H7 (cell line): ENCODE data around the gene PDGFC. TPM values are rescaled to one million over a fixed set of nuclear protein-coding genes. Genes with fewer than 3 reads are reported as not detected.
"Not testable (repeated sequence)": the region's sequence is repeated elsewhere in the genome, so short reads cannot be mapped to it uniquely, and the experiment has no call there.

Experiments used
- DNase-seq: peaks from one replicate; pipeline ENCODE4 v3.0.0; 2012
- H3K27me3 ChIP-seq: 2 replicates; pipeline ENCODE4 v1.6.0; 2011; ENCODE audit warnings: mild to moderate bottlenecking, low read length; ENCODE audit not compliant: control insufficient read depth, insufficient read depth
- H3K36me3 ChIP-seq: replicated peaks from 2 replicates; pipeline ENCODE4 v1.5.1; 2011; ENCODE audit warnings: low read length; ENCODE audit not compliant: control insufficient read depth, insufficient read depth
- H3K4me3 ChIP-seq: 2 replicates; pipeline ENCODE4 v1.5.1; 2011; ENCODE audit warnings: low read depth, mild to moderate bottlenecking, control low read depth, low read length, moderate library complexity; ENCODE audit not compliant: insufficient read depth
- total RNA-seq: library from RNA; depleted of rRNA; stranded (reverse); fragments of >200 nt; shearing (Covaris generic); gene quantifications from 2 replicates; pipeline ENCODE4 v1.2.3, GENCODE V29; 2014

The PDGFC gene
- total RNA-seq, 1 experiment from 2014 or later: 6.5 TPM

DNA sequence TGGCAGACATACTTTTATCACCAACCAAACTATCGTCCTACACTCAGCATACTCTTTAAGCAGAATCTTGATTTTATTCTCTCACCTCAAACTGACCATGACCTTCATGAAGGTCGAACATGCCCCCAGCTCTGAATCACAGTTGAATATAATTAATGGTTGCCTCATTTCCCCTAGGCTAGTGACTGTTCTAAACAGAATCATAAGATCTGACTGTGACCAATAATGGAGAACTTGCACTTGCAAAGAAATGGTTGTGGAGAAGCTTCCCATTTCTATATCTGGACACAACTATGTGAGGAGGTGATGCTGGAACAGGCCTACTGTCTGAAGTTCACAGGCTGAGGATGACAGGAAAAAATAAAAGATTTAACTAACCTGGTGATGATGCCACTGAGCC, 85.1 kb downstream of the PDGFC start:
- Histone ChIP-seq H3K4me3 (no peak overlapping the region), H3K36me3 (no peaks in the 10 kb centered on the region; the same call in 1 of the 2 replicates)

DNA sequence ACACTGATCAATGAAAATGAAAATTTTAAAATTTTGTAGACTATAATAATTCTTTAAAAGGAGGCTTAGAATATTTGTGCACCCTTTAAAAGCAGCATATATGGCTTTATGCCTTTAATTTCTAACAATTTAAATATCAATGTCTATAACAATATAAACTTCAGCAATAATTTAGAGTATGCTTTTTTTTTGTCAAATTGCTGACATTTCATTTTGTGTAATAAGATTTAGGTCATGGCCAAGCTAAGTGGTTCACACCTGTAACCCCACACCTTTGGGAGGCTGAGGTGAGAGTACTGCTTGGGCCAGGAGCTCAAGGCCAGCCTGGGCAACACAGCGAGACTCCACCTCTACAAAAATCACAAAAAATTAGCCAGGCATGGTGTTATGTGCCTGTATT, 86.2 kb downstream of the PDGFC start:
- no peak overlapping the region for H3K4me3 ChIP-seq
- no peaks in the 10 kb centered on the region; the same call in 1 of the 2 replicates for H3K36me3 ChIP-seq
- DNase-seq: no peak
- H3K27me3 ChIP-seq: no peaks in the 10 kb centered on the region

More for the DNA sequence above, 85.1 kb downstream of the PDGFC start:
- DNase-seq: no peak
- no peaks in the 10 kb centered on the region for H3K27me3 ChIP-seq

DNA sequence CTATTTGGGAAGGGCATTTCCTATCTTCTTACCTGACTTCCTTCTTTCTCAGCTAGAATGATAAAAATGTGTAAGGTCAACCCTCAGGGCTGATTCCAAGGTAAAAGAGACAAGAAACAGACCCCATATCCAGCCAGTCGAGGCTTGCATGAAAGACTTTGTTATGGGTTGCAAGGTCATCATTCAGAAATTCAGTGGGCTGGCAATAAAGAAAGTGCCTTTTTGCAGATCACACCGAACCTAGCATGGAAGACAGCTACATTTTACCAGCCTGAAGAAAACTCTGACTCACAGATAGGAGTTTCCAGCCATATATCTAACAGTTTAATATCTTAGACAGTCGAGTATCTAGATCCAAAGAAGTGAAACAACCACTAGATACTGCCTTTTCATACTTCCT, 87.4 kb downstream of the PDGFC start:
- no peak for DNase-seq
- Histone ChIP-seq H3K27me3 (no peaks in the 10 kb centered on the region), H3K36me3 (no peaks in the 10 kb centered on the region; the same call in 1 of the 2 replicates), H3K4me3 (no peak overlapping the region)

- H3K36me3 ChIP-seq: no peaks in the 10 kb centered on the region
- no peak overlapping the region for H3K4me3 ChIP-seq
- DNase-seq: no peak
- H3K27me3 ChIP-seq: no peaks in the 10 kb centered on the region
Observed at GRCh38 chr4:156875704-156876103, 95.9 kb downstream of the PDGFC start.

- Histone ChIP-seq H3K36me3 (no peaks in the 10 kb centered on the region), H3K27me3 (no peaks in the 10 kb centered on the region), H3K4me3 (no peak overlapping the region)
- no peak for DNase-seq
Observed at GRCh38 chr4:156875055-156875454, 96.5 kb downstream of the PDGFC start.

DNA sequence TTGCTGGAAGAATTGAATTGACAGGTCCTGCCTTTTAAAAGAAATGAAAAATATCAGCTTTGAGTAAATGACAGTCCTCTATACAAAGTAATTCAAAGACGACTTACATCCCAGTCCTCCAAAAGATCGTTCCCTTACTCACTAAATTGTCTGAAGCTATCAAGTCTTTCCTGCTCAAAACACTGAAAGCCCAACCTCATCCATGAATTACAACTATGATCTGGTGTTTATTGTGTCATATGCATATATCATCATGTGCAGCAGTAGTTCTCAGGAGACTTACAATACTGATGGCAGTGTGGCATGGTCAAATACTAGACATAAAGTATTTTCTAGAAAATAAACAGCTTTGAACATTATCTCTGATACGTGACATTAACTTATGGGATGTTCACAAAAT, 97.8 kb downstream of the PDGFC start:
- H3K36me3 ChIP-seq: no peaks in the 10 kb centered on the region
- DNase-seq: no peak
- no peaks in the 10 kb centered on the region for H3K27me3 ChIP-seq
- no peak overlapping the region for H3K4me3 ChIP-seq

- no peak for DNase-seq
- Histone ChIP-seq H3K27me3 (no peaks in the 10 kb centered on the region), H3K36me3 (no peaks in the 10 kb centered on the region), H3K4me3 (no peak overlapping the region)
Observed at GRCh38 chr4:156870861-156871260, 100.7 kb downstream of the PDGFC start.

DNA sequence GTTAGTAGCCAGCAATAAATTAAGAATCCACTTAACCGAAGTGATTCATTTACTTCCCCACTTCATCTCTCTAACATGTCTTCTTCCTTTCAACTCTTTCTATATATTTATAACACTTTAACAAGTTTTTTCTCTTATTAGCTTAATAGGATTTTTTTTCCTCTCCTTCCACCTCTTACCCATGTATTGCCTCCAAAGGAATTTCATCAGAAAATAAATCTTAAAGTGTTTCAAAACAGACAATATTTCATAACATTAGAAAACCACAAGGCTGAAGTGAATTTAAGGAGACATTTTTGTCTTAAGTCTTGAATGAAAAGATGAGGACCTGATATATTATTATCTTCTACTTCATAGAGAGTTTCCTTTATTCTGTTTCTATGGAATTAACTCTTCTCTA, 101.5 kb downstream of the PDGFC start:
- DNase-seq: no peak
- Histone ChIP-seq H3K36me3 (no peaks in the 10 kb centered on the region), H3K4me3 (no peak overlapping the region), H3K27me3 (no peaks in the 10 kb centered on the region)

- DNase-seq, H3K27me3 ChIP-seq, H3K36me3 ChIP-seq, H3K4me3 ChIP-seq: not testable (repeated sequence)
Observed at GRCh38 chr4:156866088-156866487, 105.5 kb downstream of the PDGFC start.

GRCh38 chr4:156865451-156865850, 106.1 kb downstream of the PDGFC start:
- no peaks in the 10 kb centered on the region for H3K27me3 ChIP-seq
- DNase-seq: no peak
- H3K4me3 ChIP-seq: no peak overlapping the region
- no peaks in the 10 kb centered on the region for H3K36me3 ChIP-seq

DNA sequence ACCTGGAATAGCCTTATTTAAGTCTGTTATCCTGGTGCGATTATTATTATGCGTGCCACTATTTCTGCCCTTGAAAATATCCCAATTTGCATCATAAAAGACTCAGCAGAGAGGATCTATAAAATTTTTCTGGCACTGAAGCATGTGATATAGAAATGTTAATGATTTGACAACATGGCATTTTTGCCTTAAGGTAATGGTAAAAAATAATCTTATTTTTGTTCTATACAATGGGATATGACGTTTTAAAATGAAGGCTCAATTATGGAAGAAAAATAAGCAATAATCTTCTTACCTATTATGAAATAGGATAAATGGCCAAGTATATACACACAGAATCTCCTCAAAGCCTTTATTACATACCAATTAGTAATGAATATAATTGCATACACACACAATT, 113.5 kb downstream of the PDGFC start:
- DNase-seq: no peak
- Histone ChIP-seq H3K36me3 (no peaks in the 10 kb centered on the region), H3K4me3 (no peak overlapping the region), H3K27me3 (no peaks in the 10 kb centered on the region)

GRCh38 chr4:156838761-156839160, 132.8 kb downstream of the PDGFC start:
- Histone ChIP-seq H3K4me3 (no peak overlapping the region), H3K36me3 (no peaks in the 10 kb centered on the region), H3K27me3 (no peaks in the 10 kb centered on the region)
- no peak for DNase-seq

DNA sequence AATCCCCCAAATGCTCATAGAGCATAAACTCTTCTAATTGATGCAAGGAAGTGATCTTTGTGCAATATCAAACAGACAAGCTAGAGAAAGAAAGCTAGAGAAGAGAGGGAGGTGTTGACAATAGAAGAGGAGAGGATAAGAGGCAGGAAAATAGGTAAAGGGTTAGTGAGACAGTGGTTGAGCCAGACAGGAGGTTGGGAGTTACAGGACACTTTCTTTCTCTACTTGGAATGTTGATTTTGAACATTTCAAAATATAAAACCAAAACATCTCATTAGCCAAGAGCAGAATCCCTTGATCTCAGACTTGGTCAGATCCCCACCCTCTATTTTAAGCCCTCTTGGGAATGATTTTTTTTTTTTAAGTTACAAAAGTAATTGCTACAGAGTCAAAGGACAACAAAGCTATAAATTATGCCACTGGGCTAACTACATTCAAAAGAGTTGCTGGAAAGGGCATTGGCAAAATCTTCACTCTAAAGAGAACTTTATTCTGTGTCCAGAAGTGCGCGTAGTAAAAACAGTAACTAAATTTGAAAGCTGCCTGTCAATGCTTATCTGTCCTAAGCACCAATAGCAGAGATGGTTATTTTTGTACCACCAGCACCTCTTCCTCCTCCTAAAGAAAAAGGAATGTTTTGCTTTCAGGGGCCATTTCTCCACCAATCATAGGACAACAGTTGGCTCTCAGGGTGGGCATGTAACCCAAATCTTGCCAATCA, 133.8 kb downstream of the PDGFC start:
- no peaks in the 10 kb centered on the region for H3K36me3 ChIP-seq
- DNase-seq: no peak
- no peak overlapping the region for H3K4me3 ChIP-seq
- H3K27me3 ChIP-seq: no peaks in the 10 kb centered on the region

DNA sequence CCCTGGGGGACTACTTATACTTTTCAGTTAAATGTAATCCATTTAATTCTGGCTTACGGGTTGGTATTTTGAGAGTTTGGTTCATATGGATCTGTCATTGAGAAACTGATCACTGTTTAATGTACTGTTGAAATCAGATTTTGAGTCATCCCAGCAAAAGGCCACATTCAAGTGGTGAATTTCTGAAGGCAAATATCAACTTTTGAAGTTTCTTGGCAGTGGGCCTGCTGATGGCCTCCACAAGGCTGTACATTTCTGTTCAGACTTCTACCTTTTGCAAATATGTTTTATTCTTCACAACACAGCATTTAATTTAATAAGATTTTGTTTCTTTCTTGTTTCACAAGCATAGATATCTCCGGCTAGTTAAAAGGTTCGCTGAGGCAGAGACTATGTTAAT, 138.7 kb downstream of the PDGFC start:
- no peaks in the 10 kb centered on the region for H3K36me3 ChIP-seq
- H3K4me3 ChIP-seq: no peak overlapping the region
- no peak for DNase-seq
- no peaks in the 10 kb centered on the region for H3K27me3 ChIP-seq

DNA sequence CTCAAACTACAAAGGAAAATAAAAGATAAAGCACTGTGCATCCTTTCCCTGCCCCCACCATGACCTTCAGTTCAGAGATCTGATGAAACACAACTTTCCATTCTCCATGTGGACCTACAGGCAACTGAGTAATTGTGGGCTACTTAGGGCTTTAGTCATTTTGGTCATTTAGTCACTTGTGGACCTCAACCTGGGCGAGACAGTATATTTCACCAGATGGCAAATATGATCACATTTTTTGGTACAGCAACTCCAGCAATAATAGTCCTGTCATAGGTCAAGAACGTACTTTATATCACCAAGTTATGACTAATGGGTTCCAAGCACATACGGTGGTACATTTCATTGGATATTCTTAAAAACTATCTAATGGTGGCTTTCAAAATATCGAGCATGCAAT, 141.2 kb downstream of the PDGFC start:
- DNase-seq: no peak
- Histone ChIP-seq H3K36me3 (no peaks in the 10 kb centered on the region), H3K27me3 (no peaks in the 10 kb centered on the region), H3K4me3 (no peak overlapping the region)
